GM12874 (cell line): ENCODE measurements around the gene GTF2A2.

Experiments
- TF ChIP-seq, protein P1 (sequence below): IDR thresholded peaks from 2 replicates; pipeline ENCODE4 v1.5.1; 2011; ENCODE audit warnings: low read depth, mild to moderate bottlenecking, control low read depth, low read length, moderate library complexity; ENCODE audit not compliant: insufficient read depth

The GTF2A2 gene

DNA sequence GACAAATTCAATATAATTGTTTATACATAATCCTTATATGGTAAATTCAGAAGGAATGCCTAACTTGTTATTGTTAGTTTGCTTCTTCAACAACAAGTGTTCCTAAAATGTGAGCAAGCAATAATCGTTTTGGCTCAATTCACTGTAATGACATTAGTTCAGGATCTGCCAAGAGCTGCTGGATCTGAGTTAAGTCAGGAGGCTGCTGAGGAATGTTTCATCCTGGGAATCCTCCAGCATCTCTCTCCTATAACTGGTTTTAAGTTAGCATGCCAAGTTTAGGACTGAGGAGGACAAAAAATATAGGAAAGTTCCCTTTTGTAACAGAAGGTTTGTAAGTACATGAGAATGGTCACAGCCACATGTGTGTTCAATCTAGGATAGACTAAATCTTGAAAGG lies 4.9 kb upstream of the GTF2A2 start:
- TF ChIP-seq, protein P1, sequence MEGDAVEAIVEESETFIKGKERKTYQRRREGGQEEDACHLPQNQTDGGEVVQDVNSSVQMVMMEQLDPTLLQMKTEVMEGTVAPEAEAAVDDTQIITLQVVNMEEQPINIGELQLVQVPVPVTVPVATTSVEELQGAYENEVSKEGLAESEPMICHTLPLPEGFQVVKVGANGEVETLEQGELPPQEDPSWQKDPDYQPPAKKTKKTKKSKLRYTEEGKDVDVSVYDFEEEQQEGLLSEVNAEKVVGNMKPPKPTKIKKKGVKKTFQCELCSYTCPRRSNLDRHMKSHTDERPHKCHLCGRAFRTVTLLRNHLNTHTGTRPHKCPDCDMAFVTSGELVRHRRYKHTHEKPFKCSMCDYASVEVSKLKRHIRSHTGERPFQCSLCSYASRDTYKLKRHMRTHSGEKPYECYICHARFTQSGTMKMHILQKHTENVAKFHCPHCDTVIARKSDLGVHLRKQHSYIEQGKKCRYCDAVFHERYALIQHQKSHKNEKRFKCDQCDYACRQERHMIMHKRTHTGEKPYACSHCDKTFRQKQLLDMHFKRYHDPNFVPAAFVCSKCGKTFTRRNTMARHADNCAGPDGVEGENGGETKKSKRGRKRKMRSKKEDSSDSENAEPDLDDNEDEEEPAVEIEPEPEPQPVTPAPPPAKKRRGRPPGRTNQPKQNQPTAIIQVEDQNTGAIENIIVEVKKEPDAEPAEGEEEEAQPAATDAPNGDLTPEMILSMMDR = no peak

DNA sequence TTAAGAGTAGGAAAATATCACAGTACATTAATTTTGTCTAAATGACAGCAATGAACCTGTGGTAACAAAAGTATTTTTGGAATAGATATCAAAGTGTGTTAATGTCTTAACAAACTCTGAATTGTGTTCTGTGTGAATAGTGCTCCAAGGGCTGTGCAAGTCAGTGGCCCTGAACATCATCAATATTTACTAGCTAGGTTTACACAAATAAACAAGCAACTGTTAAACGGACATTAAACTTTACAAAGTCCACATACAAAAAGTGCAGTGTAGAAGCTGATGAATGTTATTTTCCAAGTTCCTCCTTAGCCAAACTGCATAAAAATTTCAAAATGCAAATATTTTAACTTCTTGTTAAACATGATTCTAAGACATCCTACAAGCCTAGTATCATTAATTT lies 2.1 kb upstream of the GTF2A2 start:
- TF ChIP-seq, protein P1 = no peak

DNA sequence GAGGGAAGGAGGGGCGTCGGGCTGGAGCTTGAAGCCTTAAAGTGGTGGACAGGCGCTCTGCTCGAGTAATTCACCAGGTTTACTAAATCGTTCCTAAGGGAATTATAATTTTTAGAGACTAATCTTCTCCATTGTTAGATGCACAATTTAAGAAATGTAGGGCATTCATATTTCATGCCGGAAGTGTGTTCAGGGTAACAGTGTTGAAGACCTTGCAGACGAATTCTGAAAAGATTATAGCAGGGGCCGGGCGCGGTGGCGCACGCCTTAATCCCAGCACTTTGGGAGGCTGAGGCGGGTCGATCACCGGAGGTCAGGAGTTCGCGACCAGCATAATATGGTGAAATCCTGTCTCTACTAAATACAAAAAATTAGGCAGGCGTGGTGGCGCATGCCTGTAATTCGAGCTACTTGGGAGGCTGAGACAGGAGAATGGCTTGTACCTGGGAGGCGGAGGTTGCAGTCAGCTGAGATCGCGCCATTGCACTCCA lies 365 bp upstream of the GTF2A2 start:
- TF ChIP-seq, protein P1 = no peak

DNA sequence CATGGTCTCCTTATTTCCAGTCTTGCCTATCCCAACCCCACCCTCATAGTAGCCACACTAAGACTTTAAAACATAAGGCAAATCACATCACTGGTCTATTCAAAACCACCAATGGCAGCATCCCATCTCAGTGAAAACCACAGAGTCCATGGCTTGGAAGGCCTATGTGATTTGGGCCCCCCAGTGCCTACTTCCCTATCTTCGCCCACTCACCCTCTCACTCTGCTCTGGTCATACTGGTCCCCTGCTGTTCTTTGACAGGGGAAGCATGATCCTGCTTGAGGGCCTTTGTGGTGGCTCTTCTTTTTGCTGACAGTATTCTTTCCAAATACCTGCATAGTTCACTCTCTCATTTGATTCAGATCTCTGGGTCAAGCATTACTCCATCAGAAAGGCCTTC lies 3.3 kb downstream of the GTF2A2 start:
- TF ChIP-seq, protein P1 = no peak

DNA sequence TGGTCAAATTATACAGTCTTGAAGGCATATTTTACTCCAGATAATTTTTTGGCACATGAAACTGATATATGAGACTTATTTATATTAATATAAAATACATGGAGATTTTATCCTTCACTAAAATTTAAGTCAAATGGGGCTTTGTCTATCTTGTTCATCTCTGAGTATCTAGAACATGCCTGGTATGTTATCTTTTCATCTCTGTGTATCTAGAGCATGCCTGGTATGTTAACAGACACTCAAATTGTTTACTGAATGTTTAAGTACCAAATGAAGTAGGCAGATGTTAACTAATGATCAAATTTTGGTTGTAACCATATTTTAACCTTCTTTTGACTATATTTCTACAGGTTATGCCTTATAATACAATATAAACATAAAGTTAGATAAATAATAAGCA lies 7.7 kb downstream of the GTF2A2 start:
- TF ChIP-seq, protein P1 = no peak

DNA sequence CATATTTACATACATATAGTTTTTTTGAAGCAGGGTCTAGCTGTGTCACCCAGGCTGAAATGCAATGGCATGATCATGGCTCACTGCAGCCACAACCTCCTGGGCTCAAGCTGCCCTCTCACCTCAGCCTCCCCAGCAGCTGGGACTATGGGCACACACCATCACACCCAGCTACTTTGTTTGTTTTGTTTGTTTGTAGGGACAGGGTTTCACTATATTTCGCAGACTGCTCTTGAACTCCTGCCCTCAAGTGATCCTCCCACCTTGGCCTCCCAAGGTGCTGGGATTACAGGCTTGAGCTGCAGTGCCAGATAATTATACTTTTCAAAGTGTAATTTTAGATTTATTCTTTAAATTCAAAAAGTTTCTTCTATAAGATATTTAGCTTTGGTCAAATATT lies 10.2 kb downstream of the GTF2A2 start:
- TF ChIP-seq, protein P1 = no peak

DNA sequence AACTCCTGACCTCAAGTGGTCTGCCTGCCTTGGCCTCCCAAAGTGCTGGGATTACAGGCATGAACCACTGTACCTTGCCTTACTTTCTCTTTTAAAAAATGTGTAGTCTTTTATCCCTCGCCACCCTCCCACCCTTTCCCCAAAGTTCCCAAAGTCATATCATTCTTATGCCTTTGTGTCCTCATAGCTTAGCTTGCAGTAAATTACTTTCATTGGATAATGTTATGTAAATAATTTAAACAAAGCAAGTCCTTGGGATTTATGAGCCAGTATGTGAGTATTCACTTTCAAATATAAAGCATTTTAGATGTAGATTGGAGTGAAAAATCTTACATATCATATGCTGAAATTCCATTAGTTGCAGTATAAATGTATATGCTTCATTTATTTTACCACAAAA lies 11.0 kb downstream of the GTF2A2 start:
- TF ChIP-seq, protein P1 = no peak

DNA sequence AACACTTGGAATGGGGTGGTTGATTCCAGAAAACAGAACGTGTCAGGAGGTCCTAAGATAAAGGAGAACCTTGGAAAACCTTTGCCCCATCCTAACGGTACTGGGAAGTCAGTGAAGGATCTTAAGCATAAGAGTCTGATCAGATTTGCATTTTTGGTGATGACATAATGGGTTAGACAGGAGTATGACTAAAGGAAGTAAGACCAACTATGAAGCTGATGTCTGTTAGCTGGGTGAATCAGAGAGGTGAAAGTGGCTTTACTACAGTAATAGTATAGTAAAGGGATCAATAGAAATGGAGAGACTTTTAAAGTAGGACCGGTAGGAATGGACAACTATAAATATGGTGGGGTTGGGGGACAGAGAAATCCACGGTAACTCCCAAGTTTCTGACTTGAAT lies 12.6 kb downstream of the GTF2A2 start:
- TF ChIP-seq, protein P1 = no peak
